K562 (cell line): ENCODE measurements around the gene BCL2L15. TPM values are rescaled to one million over a fixed set of nuclear protein-coding genes. Genes with fewer than 3 reads are reported as not detected.

Experiments
- ARNT ChIP-seq, 2 experiments: fragments of 450-650 bp; IDR thresholded peaks; 2 replicates each; pipeline ENCODE4 v1.6.1; 2016; ENCODE audit warnings: mild to moderate bottlenecking in 1 of 2
- CGGBP1 ChIP-seq: fragments of 250-450 bp; sonication (Bioruptor Pico); IDR thresholded peaks from 2 replicates; pipeline ENCODE4 v1.9.0; 2021; ENCODE audit warnings: mild to moderate bottlenecking
- CREB5 ChIP-seq: fragments of 250-450 bp; sonication (Bioruptor Pico); IDR thresholded peaks from 2 replicates; pipeline ENCODE4 v1.5.0; 2020; ENCODE audit warnings: mild to moderate bottlenecking
- ELF4 ChIP-seq: fragments of 450-650 bp; formaldehyde crosslinking; IDR thresholded peaks from 2 replicates; pipeline ENCODE4 v1.4.0; 2022; ENCODE audit warnings: missing genetic modification characterization
- EP300 ChIP-seq: IDR thresholded peaks from 2 replicates; pipeline ENCODE4 v1.6.1; 2012; ENCODE audit warnings: low read length, improper control_type of control experiment
- FOXK2 ChIP-seq, 2 experiments: fragments of 450-650 bp; IDR thresholded peaks in 1 of 2; conservative IDR thresholded peaks in 1 of 2; 2 replicates each; pipeline ENCODE4 v1.6.1; 2016; ENCODE audit warnings: low read depth in 2 of 2, mild to moderate bottlenecking in 1 of 2
- GATAD2B ChIP-seq: fragments of 450-650 bp; IDR thresholded peaks from 2 replicates; pipeline ENCODE4 v1.6.1; 2017; ENCODE audit warnings: mild to moderate bottlenecking, borderline replicate concordance
- MIER1 ChIP-seq: fragments of 450-650 bp; IDR thresholded peaks from 2 replicates; pipeline ENCODE4 v1.6.1; 2016; ENCODE audit warnings: antibody characterized with exemption, mild to moderate bottlenecking, low read depth
- RCOR1 ChIP-seq, 2 experiments: IDR thresholded peaks; 2 replicates each; pipeline ENCODE4 v1.6.1; 2012; ENCODE audit warnings: low read depth in 2 of 2, low read length in 2 of 2, borderline replicate concordance in 1 of 2, improper control_type of control experiment in 1 of 2
- SRSF3 ChIP-seq: fragments of 200-400 bp; formaldehyde crosslinking; IDR thresholded peaks from 2 replicates; pipeline ENCODE4 v1.6.1; 2016; ENCODE audit warnings: mild to moderate bottlenecking, low read length, moderate library complexity; ENCODE audit not compliant: insufficient read depth
- TEAD1 ChIP-seq, 2 experiments: fragments of 450-650 bp in 1 of 2; sonication (generic) in 1 of 2; formaldehyde crosslinking; IDR thresholded peaks; 2 replicates each; pipeline versions ENCODE4 v1.4.0 to v1.8.0; 2020 to 2022; ENCODE audit warnings: mild to moderate bottlenecking in 2 of 2, missing genetic modification reagents in 1 of 2
- XRCC3 ChIP-seq: fragments of 450-650 bp; IDR thresholded peaks from 2 replicates; pipeline ENCODE4 v1.6.1; 2017; ENCODE audit warnings: mild to moderate bottlenecking, moderate library complexity
- XRCC5 ChIP-seq: fragments of 200-400 bp; formaldehyde crosslinking; IDR thresholded peaks from 2 replicates; pipeline ENCODE4 v1.6.1; 2017; ENCODE audit warnings: low read depth, mild to moderate bottlenecking, low read length
- ZNF263 ChIP-seq: sonication (generic); formaldehyde crosslinking; IDR thresholded peaks from 2 replicates; pipeline ENCODE4 v1.8.0; 2022; ENCODE audit warnings: mild to moderate bottlenecking, missing genetic modification reagents, borderline replicate concordance
- ZNF511 ChIP-seq: sonication (generic); formaldehyde crosslinking; IDR thresholded peaks from 2 replicates; pipeline ENCODE4 v1.8.0; 2022; ENCODE audit warnings: mild to moderate bottlenecking, missing genetic modification reagents
- polyA plus RNA-seq, 8 experiments: library from polyadenylated mRNA; depleted of rRNA in 4 of 8; stranded (reverse) in 5 of 8; unstranded in 3 of 8; fragments of >200 nt; fragmentation: Nextera tagmentation in 2 of 8; fragmentation: Illumina TruSeq in 1 of 8; extraction: Ambion mirVana in 2 of 8; extraction: Trizol in 1 of 8; gene quantifications; 2 replicates each; pipeline versions ENCODE4 v1.2.1 to v1.2.3, GENCODE V29; 2011 to 2014; ENCODE audit warnings: inconsistent platforms in 1 of 8, missing spikeins in 1 of 8
- total RNA-seq, 7 experiments: library from RNA; depleted of rRNA in 6 of 7; stranded (reverse); fragments of >200 nt in 6 of 7; fragmentation: Illumina TruSeq in 2 of 7; extraction: Trizol in 2 of 7; gene quantifications; 2 replicates each; pipeline versions ENCODE4 v1.2.1 to v1.2.3, GENCODE V29; 2011 to 2021; ENCODE audit warnings: low replicate concordance in 1 of 7
- TF ChIP-seq, protein P1 (sequence below), 2 experiments: fragments of 450-650 bp; IDR thresholded peaks; 2 replicates each; pipeline ENCODE4 v1.6.1; 2018; ENCODE audit warnings: mild to moderate bottlenecking in 2 of 2, low read depth in 1 of 2; ENCODE audit not compliant: partially characterized antibody in 2 of 2
- TF ChIP-seq, protein P2 (sequence below): IDR thresholded peaks from 2 replicates; pipeline ENCODE4 v1.6.1; 2014; ENCODE audit warnings: antibody characterized with exemption

Gene BCL2L15
- total and polyA plus RNA-seq, 9 of the 15 experiments (the other 6 are each of a cell fraction or from before 2014, with no cell fraction given): 0.06 to 0.42 (median 0.28) TPM; not detected in 1

- TF ChIP-seq ZNF511: peak; percentile 81; the same call in 1 of the 2 replicates
- 0 out of 2 replicates have a peak, but pooled peaks have one; percentile 58 for TF ChIP-seq ZNF263 (CRISPR knock-in tag)
- no peak for TF ChIP-seq ELF4 (CRISPR knock-in tag)
- TF ChIP-seq CGGBP1: 0 out of 2 replicates have a peak, but pooled peaks have one; percentile 3
- TF ChIP-seq, protein P1, sequence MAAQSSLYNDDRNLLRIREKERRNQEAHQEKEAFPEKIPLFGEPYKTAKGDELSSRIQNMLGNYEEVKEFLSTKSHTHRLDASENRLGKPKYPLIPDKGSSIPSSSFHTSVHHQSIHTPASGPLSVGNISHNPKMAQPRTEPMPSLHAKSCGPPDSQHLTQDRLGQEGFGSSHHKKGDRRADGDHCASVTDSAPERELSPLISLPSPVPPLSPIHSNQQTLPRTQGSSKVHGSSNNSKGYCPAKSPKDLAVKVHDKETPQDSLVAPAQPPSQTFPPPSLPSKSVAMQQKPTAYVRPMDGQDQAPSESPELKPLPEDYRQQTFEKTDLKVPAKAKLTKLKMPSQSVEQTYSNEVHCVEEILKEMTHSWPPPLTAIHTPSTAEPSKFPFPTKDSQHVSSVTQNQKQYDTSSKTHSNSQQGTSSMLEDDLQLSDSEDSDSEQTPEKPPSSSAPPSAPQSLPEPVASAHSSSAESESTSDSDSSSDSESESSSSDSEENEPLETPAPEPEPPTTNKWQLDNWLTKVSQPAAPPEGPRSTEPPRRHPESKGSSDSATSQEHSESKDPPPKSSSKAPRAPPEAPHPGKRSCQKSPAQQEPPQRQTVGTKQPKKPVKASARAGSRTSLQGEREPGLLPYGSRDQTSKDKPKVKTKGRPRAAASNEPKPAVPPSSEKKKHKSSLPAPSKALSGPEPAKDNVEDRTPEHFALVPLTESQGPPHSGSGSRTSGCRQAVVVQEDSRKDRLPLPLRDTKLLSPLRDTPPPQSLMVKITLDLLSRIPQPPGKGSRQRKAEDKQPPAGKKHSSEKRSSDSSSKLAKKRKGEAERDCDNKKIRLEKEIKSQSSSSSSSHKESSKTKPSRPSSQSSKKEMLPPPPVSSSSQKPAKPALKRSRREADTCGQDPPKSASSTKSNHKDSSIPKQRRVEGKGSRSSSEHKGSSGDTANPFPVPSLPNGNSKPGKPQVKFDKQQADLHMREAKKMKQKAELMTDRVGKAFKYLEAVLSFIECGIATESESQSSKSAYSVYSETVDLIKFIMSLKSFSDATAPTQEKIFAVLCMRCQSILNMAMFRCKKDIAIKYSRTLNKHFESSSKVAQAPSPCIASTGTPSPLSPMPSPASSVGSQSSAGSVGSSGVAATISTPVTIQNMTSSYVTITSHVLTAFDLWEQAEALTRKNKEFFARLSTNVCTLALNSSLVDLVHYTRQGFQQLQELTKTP (IDR thresholded peaks at IDR 0.05; ENCODE audit: low read depth in 1 of 2, partially characterized antibody in 2 of 2): no peak
- no peak for TF ChIP-seq TEAD1 (CRISPR knock-in tag; IDR thresholded peaks at IDR 0.05)
- TF ChIP-seq EP300: 0 out of 2 replicates have a peak, but pooled peaks have one; percentile 7
- TF ChIP-seq ARNT (IDR thresholded peaks at IDR 0.05): no peak
- TF ChIP-seq FOXK2 (conservative IDR thresholded peaks at IDR 0.05 in 1 of 2, IDR thresholded peaks at IDR 0.05 in 1 of 2; ENCODE audit: low read depth in 2 of 2): peak; percentile 55 to 65; a peak in 2 of 4 replicates
- no peak for TF ChIP-seq CREB5 (CRISPR knock-in tag)
- TF ChIP-seq SRSF3: no peak
- 0 out of 2 replicates have a peak, but pooled peaks have one; percentile 25 for TF ChIP-seq XRCC5
- TF ChIP-seq XRCC3: no peak
- TF ChIP-seq MIER1: no peak
- peak; percentile 4; the same call in 1 of the 2 replicates for TF ChIP-seq GATAD2B
- TF ChIP-seq RCOR1 (IDR thresholded peaks at IDR 0.05; ENCODE audit: borderline replicate concordance in 1 of 2, low read depth in 2 of 2, low read length in 2 of 2): peak in 1 of 2 experiments; percentile 43; a peak in 1 of 4 replicates
- TF ChIP-seq, protein P2, sequence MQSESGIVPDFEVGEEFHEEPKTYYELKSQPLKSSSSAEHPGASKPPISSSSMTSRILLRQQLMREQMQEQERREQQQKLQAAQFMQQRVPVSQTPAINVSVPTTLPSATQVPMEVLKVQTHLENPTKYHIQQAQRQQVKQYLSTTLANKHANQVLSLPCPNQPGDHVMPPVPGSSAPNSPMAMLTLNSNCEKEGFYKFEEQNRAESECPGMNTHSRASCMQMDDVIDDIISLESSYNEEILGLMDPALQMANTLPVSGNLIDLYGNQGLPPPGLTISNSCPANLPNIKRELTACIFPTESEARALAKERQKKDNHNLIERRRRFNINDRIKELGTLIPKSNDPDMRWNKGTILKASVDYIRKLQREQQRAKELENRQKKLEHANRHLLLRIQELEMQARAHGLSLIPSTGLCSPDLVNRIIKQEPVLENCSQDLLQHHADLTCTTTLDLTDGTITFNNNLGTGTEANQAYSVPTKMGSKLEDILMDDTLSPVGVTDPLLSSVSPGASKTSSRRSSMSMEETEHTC: 0 out of 2 replicates have a peak, but pooled peaks have one; percentile 20
Measured at GRCh38 chr1:113929750-113930498, 42.5 kb upstream of the BCL2L15 start (continued).
